ENCODE results near the gene STKLD1. TPM values are rescaled to one million over a fixed set of nuclear protein-coding genes. Genes with fewer than 3 reads are reported as not detected.
"Not testable (repeated sequence)": the region's sequence is repeated elsewhere in the genome, so short reads cannot be mapped to it uniquely, and the experiment has no call there.

Gene STKLD1
- total RNA-seq, 1 donor from 2014 or later, result 0.64 TPM

DNA sequence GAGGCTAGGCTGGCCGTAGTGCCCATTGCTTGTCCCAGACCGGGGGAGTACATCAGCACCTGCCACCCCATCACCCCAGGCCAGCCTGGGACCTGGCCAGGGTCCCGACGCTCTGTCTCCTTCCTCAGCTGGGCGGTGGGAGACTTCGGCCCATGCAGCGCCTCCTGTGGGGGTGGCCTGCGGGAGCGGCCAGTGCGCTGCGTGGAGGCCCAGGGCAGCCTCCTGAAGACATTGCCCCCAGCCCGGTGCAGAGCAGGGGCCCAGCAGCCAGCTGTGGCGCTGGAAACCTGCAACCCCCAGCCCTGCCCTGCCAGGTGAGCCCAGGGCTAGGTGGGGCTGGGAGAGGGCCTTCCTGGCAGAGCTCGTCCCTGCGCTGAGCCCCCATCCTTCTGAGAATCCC is 67.1 kb downstream of the STKLD1 start:
- no peaks in the 10 kb centered on the region for H3K9me3 Mint-ChIP-seq (ENCODE audit: unreplicated experiment)
- no peaks in the 10 kb centered on the region for H3K36me3 Mint-ChIP-seq (ENCODE audit: low read depth, unreplicated experiment)
- TF ChIP-seq, protein P1, sequence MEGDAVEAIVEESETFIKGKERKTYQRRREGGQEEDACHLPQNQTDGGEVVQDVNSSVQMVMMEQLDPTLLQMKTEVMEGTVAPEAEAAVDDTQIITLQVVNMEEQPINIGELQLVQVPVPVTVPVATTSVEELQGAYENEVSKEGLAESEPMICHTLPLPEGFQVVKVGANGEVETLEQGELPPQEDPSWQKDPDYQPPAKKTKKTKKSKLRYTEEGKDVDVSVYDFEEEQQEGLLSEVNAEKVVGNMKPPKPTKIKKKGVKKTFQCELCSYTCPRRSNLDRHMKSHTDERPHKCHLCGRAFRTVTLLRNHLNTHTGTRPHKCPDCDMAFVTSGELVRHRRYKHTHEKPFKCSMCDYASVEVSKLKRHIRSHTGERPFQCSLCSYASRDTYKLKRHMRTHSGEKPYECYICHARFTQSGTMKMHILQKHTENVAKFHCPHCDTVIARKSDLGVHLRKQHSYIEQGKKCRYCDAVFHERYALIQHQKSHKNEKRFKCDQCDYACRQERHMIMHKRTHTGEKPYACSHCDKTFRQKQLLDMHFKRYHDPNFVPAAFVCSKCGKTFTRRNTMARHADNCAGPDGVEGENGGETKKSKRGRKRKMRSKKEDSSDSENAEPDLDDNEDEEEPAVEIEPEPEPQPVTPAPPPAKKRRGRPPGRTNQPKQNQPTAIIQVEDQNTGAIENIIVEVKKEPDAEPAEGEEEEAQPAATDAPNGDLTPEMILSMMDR (IDR thresholded peaks at IDR 0.05; ENCODE audit: unreplicated experiment), result no peak
- peaks cover 13% of the 10 kb centered on the region for H3K27me3 Mint-ChIP-seq (ENCODE audit: unreplicated experiment)
- H3K4me1 Mint-ChIP-seq (ENCODE audit: unreplicated experiment), result no peaks in the 10 kb centered on the region
- H3K4me3 Mint-ChIP-seq (ENCODE audit: unreplicated experiment), result no peak overlapping the region
- no peak for DNase-seq (ENCODE audit: low spot score)
- H3K27ac Mint-ChIP-seq (ENCODE audit: unreplicated experiment), result no peak overlapping the region

DNA sequence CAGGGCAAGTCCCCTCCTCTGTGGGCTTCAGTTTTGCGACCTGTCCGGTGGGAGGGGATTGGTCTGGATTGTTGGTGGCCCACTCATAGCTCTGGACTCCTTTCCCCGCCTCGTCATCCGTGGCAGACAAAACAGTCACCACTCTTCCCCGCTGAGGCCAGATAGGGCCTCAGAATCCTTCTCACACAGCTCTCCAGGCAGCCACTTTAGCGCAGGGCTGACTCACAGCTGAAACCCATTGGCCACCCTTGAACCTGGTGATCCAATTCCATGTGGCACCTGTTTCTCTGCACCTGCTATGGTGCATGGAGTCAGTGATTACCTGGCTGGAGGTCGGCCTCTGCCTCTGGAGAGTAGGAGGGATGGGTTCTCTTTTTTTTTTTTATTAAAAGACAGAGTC is 67.8 kb downstream of the STKLD1 start:
- TF ChIP-seq, protein P1 (IDR thresholded peaks at IDR 0.05; ENCODE audit: unreplicated experiment), result no peak
- H3K9me3 Mint-ChIP-seq (ENCODE audit: unreplicated experiment), result no peaks in the 10 kb centered on the region
- H3K4me3 Mint-ChIP-seq (ENCODE audit: unreplicated experiment), result no peak overlapping the region
- H3K27me3 Mint-ChIP-seq (ENCODE audit: unreplicated experiment), result peaks cover 13% of the 10 kb centered on the region
- H3K36me3 Mint-ChIP-seq (ENCODE audit: low read depth, unreplicated experiment), result no peaks in the 10 kb centered on the region
- no peak for DNase-seq (ENCODE audit: low spot score)
- H3K4me1 Mint-ChIP-seq (ENCODE audit: unreplicated experiment), result no peaks in the 10 kb centered on the region
- H3K27ac Mint-ChIP-seq (ENCODE audit: unreplicated experiment), result no peak overlapping the region

DNA sequence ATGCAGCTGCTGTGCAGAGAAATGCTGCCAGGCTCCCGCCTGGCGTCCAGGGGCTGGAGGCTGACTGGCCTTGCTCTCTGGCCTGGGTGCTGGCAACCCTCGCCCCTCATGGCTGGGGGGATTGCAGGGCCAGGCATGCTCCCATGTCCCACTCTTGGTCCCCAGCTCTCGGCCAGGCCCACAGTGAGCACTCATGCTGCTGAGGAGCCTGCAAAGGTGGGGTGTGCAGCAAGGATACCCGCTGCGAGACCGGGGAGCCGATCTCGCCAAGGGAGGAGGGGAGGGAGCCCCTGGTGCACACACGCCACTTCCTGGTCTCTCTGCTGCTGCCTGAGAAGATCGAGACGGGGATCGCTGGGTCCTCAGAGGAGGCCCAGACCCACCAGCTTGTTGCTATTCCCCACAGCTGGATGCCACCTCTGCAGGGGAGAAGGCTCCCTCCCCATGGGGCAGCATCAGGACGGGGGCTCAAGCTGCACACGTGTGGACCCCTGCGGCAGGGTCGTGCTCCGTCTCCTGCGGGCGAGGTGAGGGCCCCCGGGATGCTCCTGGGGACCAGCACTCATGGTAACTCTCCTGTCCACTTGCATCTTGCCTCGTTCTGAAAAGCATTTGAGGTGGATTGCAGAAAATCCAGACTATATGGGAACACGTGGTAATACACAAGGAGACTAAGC is 69.3 kb downstream of the STKLD1 start:
- H3K27ac Mint-ChIP-seq (ENCODE audit: unreplicated experiment), result no peak overlapping the region
- peaks cover 13% of the 10 kb centered on the region for H3K27me3 Mint-ChIP-seq (ENCODE audit: unreplicated experiment)
- TF ChIP-seq, protein P1 (IDR thresholded peaks at IDR 0.05; ENCODE audit: unreplicated experiment), result no peak
- H3K4me1 Mint-ChIP-seq (ENCODE audit: unreplicated experiment), result no peaks in the 10 kb centered on the region
- no peaks in the 10 kb centered on the region for H3K9me3 Mint-ChIP-seq (ENCODE audit: unreplicated experiment)
- H3K4me3 Mint-ChIP-seq (ENCODE audit: unreplicated experiment), result no peak overlapping the region
- DNase-seq (ENCODE audit: low spot score), result no peak
- no peaks in the 10 kb centered on the region for H3K36me3 Mint-ChIP-seq (ENCODE audit: low read depth, unreplicated experiment)

- Mint-ChIP-seq H3K36me3 (ENCODE audit: low read depth, unreplicated experiment) (no peaks in the 10 kb centered on the region), H3K9me3 (ENCODE audit: unreplicated experiment) (no peaks in the 10 kb centered on the region), H3K4me3 (ENCODE audit: unreplicated experiment) (no peak overlapping the region), H3K27ac (ENCODE audit: unreplicated experiment) (no peak overlapping the region), H3K27me3 (ENCODE audit: unreplicated experiment) (peaks cover 9% of the 10 kb centered on the region), H3K4me1 (ENCODE audit: unreplicated experiment) (no peaks in the 10 kb centered on the region)
- no peak for DNase-seq (ENCODE audit: low spot score)
- TF ChIP-seq, protein P1 (IDR thresholded peaks at IDR 0.05; ENCODE audit: unreplicated experiment), result no peak
Measured at GRCh38 chr9:133448487-133448972, 72.4 kb downstream of the STKLD1 start.

GRCh38 chr9:133449760-133450159 is 73.6 kb downstream of the STKLD1 start:
- peaks cover 10% of the 10 kb centered on the region for H3K27me3 Mint-ChIP-seq (ENCODE audit: unreplicated experiment)
- DNase-seq (ENCODE audit: low spot score), result no peak

GRCh38 chr9:133451865-133452264 is 75.7 kb downstream of the STKLD1 start:
- not testable (repeated sequence) for H3K27ac Mint-ChIP-seq (ENCODE audit: unreplicated experiment); DNase-seq (ENCODE audit: low spot score); H3K36me3 Mint-ChIP-seq (ENCODE audit: low read depth, unreplicated experiment); H3K27me3 Mint-ChIP-seq (ENCODE audit: unreplicated experiment); H3K9me3 Mint-ChIP-seq (ENCODE audit: unreplicated experiment); H3K4me3 Mint-ChIP-seq (ENCODE audit: unreplicated experiment); H3K4me1 Mint-ChIP-seq (ENCODE audit: unreplicated experiment)

More at GRCh38 chr9:133449760-133450159, 73.6 kb downstream of the STKLD1 start:
- Mint-ChIP-seq H3K36me3 (ENCODE audit: low read depth, unreplicated experiment) (no peaks in the 10 kb centered on the region), H3K27ac (ENCODE audit: unreplicated experiment) (no peak overlapping the region), H3K4me1 (ENCODE audit: unreplicated experiment) (no peaks in the 10 kb centered on the region), H3K4me3 (ENCODE audit: unreplicated experiment) (no peak overlapping the region), H3K9me3 (ENCODE audit: unreplicated experiment) (no peaks in the 10 kb centered on the region)
- TF ChIP-seq, protein P1 (IDR thresholded peaks at IDR 0.05; ENCODE audit: unreplicated experiment), result no peak

All from endothelial cell (in vitro differentiated cells).